SK-N-SH treated with all-trans-retinoic acid at 6 μM for 48 hours (cell line): ENCODE results near the gene TAF1B.

ENCODE experiments used
- ATAC-seq: fragments of 200-7000 bp; cut with Tn5 transposase; 3 replicates; pipeline ENCODE4 v1.9.1; 2020; ENCODE audit warnings: mild to moderate bottlenecking, moderate library complexity
- ARNTL ChIP-seq: fragments of 450-650 bp; formaldehyde crosslinking; IDR thresholded peaks from 2 replicates; pipeline ENCODE4 v1.5.0; 2020; ENCODE audit warnings: low read depth, mild to moderate bottlenecking, moderate library complexity, borderline replicate concordance
- BACH2 ChIP-seq: fragments of 250-450 bp; sonication (Bioruptor Pico); IDR thresholded peaks from 2 replicates; pipeline ENCODE4 v1.9.0; 2021; ENCODE audit warnings: mild to moderate bottlenecking, borderline replicate concordance
- CSDC2 ChIP-seq: fragments of 250-450 bp; sonication (Bioruptor Pico); IDR thresholded peaks from 2 replicates; pipeline ENCODE4 v1.5.0; 2020; ENCODE audit warnings: mild to moderate bottlenecking, moderate library complexity
- GLIS3 ChIP-seq: fragments of 250-450 bp; sonication (Bioruptor Pico); IDR thresholded peaks from 2 replicates; pipeline ENCODE4 v1.5.0; 2020; ENCODE audit warnings: mild to moderate bottlenecking, moderate library complexity
- OSR1 ChIP-seq: fragments of 250-450 bp; sonication (Bioruptor Pico); IDR thresholded peaks from 2 replicates; pipeline ENCODE4 v1.8.0; 2022; ENCODE audit warnings: moderate library complexity, mild to moderate bottlenecking, inconsistent platforms
- PPARA ChIP-seq: fragments of 250-450 bp; sonication (Bioruptor Pico); IDR thresholded peaks from 2 replicates; pipeline ENCODE4 v1.5.0; 2020; ENCODE audit warnings: mild to moderate bottlenecking, borderline replicate concordance
- RARB ChIP-seq: fragments of 250-450 bp; sonication (Bioruptor Pico); IDR thresholded peaks from 2 replicates; pipeline ENCODE4 v1.8.0; 2021; ENCODE audit warnings: mild to moderate bottlenecking, moderate library complexity
- SNAI2 ChIP-seq: fragments of 250-450 bp; sonication (Bioruptor Pico); IDR thresholded peaks from 2 replicates; pipeline ENCODE4 v1.5.0; 2020; ENCODE audit warnings: mild to moderate bottlenecking, moderate library complexity
- TCF4 ChIP-seq: fragments of 250-450 bp; sonication (Bioruptor Pico); IDR thresholded peaks from 2 replicates; pipeline ENCODE4 v1.8.0; 2021; ENCODE audit warnings: mild to moderate bottlenecking, moderate library complexity, borderline replicate concordance
- TOX ChIP-seq: fragments of 250-450 bp; sonication (Bioruptor Pico); IDR thresholded peaks from 2 replicates; pipeline ENCODE4 v1.8.0; 2021; ENCODE audit warnings: mild to moderate bottlenecking, moderate library complexity, borderline replicate concordance
- ZC3H10 ChIP-seq: fragments of 250-450 bp; sonication (Bioruptor Pico); IDR thresholded peaks from 2 replicates; pipeline ENCODE4 v1.5.1; 2021; ENCODE audit warnings: mild to moderate bottlenecking, moderate library complexity
- ZFP3 ChIP-seq: fragments of 250-450 bp; sonication (Bioruptor Pico); IDR thresholded peaks from 2 replicates; pipeline ENCODE4 v1.5.0; 2020; ENCODE audit warnings: mild to moderate bottlenecking, moderate library complexity
- ZFP30 ChIP-seq: fragments of 450-650 bp; formaldehyde crosslinking; IDR thresholded peaks from 2 replicates; pipeline ENCODE4 v1.5.0; 2022; ENCODE audit warnings: mild to moderate bottlenecking, moderate library complexity
- ZNF565 ChIP-seq: fragments of 450-650 bp; formaldehyde crosslinking; conservative IDR thresholded peaks from 2 replicates; pipeline ENCODE4 v1.5.0; 2020; ENCODE audit warnings: low read depth, mild to moderate bottlenecking, moderate library complexity
- ZNF70 ChIP-seq: fragments of 450-650 bp; formaldehyde crosslinking; IDR thresholded peaks from 2 replicates; pipeline ENCODE4 v1.5.0; 2020; ENCODE audit warnings: mild to moderate bottlenecking, moderate library complexity
- TF ChIP-seq, protein P1 (sequence below): fragments of 250-450 bp; sonication (Bioruptor Pico); IDR thresholded peaks from 2 replicates; pipeline ENCODE4 v1.5.1; 2021; ENCODE audit warnings: mild to moderate bottlenecking, moderate library complexity
- TF ChIP-seq, protein P2 (sequence below): fragments of 250-450 bp; sonication (Bioruptor Pico); IDR thresholded peaks from 2 replicates; pipeline ENCODE4 v1.5.0; 2020; ENCODE audit warnings: mild to moderate bottlenecking, moderate library complexity

Gene TAF1B

DNA sequence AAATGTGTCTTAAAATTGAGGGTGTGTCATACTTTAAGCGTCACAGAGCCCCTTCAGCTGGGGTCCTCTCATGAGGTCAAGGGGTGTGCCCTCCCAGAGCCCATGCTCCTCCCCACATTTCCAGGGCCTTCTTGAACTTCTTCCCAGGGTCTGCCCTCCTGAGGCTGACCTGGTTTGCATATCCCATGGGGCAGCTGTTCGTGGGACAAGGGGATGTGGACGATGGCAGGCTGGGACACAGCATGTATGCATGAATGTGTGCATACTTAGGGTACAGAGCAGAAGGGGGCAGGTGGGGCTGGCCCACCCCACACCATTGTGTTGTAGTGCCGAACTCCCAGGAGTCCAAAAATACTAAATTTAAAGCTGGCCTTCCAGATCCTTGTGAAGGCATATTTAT lies 46.2 kb upstream of the TAF1B start:
- ATAC-seq, result no peak
- TF ChIP-seq PPARA (CRISPR knock-in tag) (no peak), GLIS3 (no peak), ZC3H10 (CRISPR knock-in tag) (no peak), CSDC2 (CRISPR knock-in tag) (no peak), TOX (CRISPR knock-in tag) (no peak), SNAI2 (no peak), ZFP3 (CRISPR knock-in tag) (no peak), OSR1 (CRISPR knock-in tag) (no peak)
- TF ChIP-seq, protein P1, sequence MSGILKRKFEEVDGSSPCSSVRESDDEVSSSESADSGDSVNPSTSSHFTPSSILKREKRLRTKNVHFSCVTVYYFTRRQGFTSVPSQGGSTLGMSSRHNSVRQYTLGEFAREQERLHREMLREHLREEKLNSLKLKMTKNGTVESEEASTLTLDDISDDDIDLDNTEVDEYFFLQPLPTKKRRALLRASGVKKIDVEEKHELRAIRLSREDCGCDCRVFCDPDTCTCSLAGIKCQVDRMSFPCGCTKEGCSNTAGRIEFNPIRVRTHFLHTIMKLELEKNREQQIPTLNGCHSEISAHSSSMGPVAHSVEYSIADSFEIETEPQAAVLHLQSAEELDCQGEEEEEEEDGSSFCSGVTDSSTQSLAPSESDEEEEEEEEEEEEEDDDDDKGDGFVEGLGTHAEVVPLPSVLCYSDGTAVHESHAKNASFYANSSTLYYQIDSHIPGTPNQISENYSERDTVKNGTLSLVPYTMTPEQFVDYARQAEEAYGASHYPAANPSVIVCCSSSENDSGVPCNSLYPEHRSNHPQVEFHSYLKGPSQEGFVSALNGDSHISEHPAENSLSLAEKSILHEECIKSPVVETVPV, result no peak
- TF ChIP-seq, protein P2, sequence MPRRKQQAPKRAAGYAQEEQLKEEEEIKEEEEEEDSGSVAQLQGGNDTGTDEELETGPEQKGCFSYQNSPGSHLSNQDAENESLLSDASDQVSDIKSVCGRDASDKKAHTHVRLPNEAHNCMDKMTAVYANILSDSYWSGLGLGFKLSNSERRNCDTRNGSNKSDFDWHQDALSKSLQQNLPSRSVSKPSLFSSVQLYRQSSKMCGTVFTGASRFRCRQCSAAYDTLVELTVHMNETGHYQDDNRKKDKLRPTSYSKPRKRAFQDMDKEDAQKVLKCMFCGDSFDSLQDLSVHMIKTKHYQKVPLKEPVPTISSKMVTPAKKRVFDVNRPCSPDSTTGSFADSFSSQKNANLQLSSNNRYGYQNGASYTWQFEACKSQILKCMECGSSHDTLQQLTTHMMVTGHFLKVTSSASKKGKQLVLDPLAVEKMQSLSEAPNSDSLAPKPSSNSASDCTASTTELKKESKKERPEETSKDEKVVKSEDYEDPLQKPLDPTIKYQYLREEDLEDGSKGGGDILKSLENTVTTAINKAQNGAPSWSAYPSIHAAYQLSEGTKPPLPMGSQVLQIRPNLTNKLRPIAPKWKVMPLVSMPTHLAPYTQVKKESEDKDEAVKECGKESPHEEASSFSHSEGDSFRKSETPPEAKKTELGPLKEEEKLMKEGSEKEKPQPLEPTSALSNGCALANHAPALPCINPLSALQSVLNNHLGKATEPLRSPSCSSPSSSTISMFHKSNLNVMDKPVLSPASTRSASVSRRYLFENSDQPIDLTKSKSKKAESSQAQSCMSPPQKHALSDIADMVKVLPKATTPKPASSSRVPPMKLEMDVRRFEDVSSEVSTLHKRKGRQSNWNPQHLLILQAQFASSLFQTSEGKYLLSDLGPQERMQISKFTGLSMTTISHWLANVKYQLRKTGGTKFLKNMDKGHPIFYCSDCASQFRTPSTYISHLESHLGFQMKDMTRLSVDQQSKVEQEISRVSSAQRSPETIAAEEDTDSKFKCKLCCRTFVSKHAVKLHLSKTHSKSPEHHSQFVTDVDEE (CRISPR knock-in tag), result no peak

DNA sequence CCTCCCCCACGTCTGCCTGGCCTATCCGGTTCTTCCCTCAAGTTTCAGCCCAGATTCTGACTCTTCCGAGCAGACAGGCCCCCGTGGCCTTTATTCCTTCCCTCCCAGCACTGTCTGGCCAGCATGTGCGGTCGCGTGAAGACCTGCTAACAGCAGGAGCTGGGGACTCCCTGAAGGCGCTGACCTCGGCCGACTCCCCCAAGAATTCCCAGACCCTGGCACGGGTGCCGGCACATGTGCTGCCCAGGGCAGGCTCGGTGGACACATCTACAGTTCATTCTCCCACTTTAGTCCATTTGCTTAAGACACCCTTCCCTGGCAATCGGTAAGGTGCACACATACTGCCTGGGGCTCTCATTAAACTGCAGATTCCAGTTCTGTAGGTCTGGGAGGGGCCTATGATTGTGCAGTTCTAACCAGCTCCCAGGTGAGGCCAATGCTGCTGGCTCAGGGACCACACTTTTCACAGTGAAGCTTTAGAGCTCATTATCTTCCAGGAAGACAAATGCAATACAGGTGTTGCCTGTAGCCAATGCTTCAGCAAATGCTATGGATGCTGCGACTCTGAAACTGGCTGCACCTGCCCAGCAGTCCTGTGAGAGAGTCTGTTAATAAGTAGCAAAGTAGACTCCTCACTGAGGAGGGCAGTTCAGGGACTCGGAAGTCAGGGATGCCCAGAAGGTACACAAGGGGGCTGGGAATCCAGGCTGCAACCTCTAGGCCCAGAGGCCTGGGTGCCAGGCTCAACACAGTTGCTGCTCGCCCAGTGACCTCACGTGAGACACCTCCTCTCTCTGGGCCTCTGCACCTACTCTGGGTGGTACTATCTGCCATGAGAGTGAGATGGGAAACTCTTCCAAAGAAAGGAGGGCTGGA lies 45.4 kb upstream of the TAF1B start:
- ATAC-seq, result no peak
- TF ChIP-seq ZC3H10 (CRISPR knock-in tag) (no peak), ARNTL (CRISPR knock-in tag) (no peak), ZNF565 (CRISPR knock-in tag) (no peak)
- TF ChIP-seq, protein P2 (CRISPR knock-in tag), result no peak
- TF ChIP-seq, protein P1, result no peak

DNA sequence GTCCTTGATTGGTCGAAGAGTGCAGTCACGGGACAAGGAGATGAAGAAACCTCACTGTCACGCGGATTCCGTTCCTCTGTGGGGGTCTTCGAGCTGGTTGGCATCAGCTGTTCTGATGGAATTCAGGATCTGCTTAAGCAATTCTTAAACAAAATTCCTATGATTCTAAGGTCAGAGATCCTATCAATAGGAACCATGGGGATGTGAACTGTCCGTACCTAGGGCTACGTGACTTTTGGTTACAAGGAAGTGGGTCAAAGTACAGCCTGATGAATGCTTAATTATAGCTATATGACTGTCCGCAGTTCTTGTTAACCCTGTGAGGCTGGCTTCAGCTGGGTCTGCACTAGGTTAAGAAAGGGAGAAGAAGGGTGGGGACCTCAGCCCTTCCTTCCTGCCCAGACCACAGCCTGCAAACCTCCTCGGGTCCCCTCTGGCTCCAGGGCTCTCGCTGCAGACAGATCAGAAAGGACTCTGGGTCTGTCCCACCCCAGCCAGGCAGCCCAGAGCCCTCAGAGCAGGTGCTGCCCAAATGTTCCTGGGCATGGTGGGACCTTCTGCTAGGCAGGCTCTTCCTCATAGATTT lies 44.2 kb upstream of the TAF1B start:
- TF ChIP-seq TOX (CRISPR knock-in tag) (no peak), ZC3H10 (CRISPR knock-in tag) (no peak), TCF4 (no peak), BACH2 (no peak), ZNF70 (CRISPR knock-in tag) (no peak), GLIS3 (no peak), CSDC2 (CRISPR knock-in tag) (no peak), ZNF565 (CRISPR knock-in tag) (no peak), RARB (CRISPR knock-in tag) (no peak), ZFP30 (CRISPR knock-in tag) (no peak)
- TF ChIP-seq, protein P2 (CRISPR knock-in tag), result no peak
- TF ChIP-seq, protein P1, result no peak
- no peak for ATAC-seq
